Measurements from ENCODE around the gene PCNT. TPM values are rescaled to one million over a fixed set of nuclear protein-coding genes. Genes with fewer than 3 reads are reported as not detected.
"Not testable (repeated sequence)": the region's sequence is repeated elsewhere in the genome, so short reads cannot be mapped to it uniquely, and the experiment has no call there.

PCNT gene
- total RNA-seq, 2 donors from 2014 or later = 24.0 to 30.5 TPM

DNA sequence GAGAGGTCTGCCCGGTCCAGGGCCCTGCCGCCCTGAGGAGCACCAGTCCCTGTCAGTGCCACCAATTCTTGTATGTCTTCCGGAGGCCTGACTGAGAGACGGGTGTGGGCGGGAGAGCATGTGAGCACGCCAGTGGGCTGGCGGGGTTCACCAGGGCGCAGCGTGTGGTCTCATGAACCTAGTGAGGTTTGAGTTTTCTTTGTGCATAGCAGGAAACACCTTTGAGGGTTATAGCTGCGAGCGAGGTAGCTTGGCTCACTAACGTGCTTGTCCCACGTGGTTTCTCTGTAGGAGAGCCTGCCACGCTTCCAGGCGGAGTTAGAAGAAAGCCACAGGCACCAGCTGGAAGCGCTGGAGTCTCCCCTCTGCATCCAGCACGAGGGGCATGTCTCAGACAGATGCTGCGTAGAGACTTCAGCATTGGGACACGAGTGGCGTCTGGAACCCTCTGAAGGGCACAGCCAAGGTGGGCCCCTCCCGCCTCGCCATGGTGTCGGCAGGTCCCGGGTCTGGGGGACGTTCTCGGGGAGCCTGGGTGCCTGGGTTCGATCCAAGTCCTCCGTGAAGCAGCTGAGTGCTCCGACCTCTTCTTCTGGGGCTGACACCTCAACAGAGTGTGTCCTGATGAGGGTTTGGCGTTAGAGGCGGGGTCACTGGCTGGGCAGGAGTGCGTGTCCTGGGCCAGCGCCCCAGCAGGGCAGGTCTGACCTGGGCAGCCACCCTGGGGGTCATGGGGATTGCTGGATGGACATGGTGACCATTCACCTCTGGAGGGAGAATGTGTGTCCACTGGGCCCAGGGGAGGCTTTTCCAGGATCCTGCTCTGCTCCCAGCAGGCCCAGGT lies 31.4 kb downstream of the PCNT start:
- DNase-seq (ENCODE audit: low spot score) = no peak
- intact Hi-C loops (cut with DNase I) = no loop called here

DNA sequence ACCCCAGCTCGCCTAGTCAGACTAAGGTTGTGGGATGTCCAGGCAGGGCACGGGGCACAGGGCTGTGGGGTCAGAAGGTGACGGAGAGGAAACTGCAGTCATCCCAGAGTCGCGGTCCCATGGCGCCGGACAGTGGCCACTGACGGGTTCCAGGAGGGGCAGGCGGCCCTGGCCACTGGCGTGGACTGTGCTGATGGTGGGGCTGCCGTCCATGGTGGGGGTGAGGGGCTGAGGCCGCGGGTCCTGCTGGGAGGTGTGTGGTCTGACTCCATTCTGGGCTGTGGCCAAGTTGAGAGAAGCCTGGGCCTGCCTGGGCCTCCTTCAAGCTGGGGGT lies 32.0 kb downstream of the PCNT start:
- intact Hi-C loops (cut with DNase I) = no loop called here
- DNase-seq (ENCODE audit: low spot score) = no peak

DNA sequence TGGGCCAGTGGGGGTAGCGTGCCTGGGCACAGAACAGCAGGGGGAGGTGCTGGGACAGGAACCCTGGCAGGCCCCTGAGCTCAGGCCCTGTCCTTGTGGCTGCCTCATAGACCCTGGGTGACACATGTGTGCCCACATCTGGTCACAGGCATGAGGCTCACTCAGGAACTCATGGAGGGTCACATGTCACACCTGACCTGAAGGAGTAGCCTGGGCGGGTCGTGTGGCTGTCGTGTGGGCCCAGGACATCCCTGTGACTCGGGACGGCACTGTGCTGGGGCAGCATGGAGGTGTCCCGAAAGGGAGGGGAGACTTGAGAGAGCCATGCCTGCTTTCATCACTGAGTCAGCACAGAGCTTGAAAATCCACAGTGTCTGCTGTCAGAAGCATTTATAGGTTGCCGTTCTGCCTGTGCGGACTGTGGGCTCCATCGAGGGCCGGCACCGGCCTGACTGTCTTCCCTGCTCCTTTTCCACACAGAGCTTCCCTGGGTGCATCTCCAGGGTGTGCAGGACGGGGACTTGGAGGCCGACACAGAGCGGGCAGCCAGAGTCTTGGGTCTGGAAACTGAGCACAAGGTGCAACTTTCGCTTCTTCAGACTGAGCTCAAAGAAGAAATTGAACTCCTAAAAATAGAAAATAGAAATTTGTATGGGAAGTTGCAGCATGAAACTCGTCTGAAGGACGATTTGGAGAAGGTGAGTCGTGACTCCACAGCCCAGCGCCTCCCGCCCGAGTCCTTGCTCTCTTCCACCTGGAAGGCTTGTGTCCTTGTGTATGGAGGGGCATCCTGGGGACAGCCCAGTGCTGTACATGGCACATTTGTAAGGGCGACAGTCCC lies 32.8 kb downstream of the PCNT start:
- no peak for DNase-seq (ENCODE audit: low spot score)
- intact Hi-C loops (cut with DNase I) = no loop called here

DNA sequence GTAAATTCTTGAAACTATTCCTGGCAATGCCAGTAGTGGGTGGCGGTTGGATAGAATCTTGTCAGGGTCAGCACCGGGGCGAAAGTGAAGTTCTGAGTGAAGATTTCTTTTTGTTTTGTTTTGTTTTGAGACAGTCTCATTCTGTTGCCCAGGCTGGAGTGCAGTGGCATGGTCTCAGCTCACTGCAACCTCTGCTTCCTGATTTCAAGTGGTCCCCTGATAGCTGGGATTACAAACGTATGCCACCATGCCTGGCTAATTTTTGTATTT lies 33.3 kb downstream of the PCNT start:
- intact Hi-C loops (cut with DNase I) = no loop called here
- DNase-seq (ENCODE audit: low spot score) = no peak

DNA sequence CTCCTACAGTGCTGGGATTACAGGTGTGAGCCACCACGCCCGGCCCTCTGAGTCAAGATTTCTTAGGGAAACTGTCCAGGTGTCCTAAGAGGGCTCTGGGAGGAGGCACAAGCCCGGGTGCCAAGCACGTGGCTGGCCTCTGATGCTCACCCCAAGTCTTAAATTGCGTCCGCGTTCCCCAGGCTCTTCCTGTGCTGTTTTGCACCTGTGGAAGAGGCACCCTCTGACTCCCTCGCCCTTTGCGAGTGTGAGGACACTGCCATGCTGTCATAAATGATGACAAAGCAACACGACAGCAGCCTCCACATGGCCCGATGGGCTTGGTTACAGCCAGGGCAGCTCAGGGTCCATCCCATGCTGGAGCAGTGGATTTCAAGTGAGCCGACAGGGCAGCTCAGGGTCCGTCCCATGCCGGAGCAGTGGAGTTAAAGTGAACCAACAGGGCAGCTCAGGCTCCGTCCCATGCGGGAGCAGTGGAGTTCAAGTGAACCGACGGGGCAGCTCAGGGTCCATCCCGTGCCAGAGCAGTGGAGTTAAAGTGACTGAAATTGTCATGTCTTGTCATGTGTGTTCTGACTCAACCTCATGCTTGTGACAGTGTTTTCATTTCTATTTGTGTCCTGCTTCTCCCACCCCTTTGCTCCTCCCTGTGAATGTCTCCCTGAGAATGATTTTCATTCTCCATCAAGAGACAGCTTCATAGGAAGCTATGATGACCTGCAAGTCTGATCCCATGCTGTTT lies 33.9 kb downstream of the PCNT start:
- no peak for DNase-seq (ENCODE audit: low spot score)
- intact Hi-C loops (cut with DNase I) = no loop called here

DNA sequence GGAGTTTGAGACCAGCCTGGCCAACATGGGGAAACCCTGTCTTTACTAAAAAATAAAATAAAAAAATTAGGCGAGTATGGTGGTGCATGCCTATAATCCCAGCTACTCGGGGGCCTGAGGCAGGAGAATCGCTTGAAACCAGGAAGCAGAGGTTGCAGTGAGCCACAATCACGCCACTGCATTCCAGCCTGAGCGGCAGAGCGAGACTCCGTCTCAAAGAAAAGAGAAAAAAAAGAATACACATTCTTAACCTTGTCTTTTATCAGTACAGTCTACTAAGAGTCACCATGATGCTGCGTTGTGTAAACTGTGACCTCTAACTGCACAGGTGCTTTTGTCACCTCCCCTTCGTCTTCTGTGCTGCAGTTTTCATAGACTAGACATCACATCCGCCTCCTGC lies 37.2 kb downstream of the PCNT start:
- intact Hi-C loops (cut with DNase I) = no loop called here

DNA sequence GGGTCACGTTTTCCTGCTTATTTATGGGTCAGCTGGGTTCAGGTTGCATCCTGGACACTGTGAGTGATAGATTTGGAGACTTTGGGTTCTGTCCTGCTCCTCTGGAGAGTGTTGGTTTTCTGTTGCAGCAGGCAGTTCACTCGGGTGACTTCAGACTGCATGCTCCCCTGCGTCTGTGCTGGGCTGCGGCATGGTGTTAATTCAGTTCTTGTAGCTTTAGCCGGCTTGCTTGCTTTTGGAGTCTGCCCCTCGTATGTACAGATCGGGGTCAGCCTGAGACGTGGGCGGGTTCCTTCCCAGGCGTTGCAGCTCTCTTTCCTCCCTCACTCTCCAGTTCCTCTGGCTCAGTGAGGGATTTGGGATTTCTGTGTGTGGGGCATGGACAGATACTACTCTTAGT lies 38.0 kb downstream of the PCNT start:
- intact Hi-C loops (cut with DNase I) = no loop called here
- DNase-seq (ENCODE audit: low spot score) = no peak

More for the DNA sequence above, 37.2 kb downstream of the PCNT start:
- no peak for DNase-seq (ENCODE audit: low spot score)

DNA sequence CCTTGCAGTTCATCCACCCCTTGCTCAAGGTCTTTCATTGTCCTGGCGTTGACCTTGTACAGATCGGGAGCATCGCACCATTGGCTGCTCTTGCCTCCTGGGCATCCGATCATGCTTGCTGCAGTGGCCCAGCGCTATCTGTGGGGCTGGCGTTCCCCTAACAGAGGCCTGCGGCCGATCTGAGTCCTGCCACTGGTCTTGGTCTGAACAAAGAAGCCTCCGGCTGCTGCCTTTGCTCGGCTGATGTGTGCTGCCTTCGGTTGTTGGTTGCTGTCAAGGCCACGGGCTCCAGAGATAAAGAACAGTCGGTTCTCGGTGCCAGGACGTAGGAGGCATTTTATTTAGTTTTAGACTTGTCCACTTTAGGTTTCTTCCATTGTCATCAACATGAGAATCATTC lies 39.0 kb downstream of the PCNT start:
- DNase-seq (ENCODE audit: low spot score) = no peak
- intact Hi-C loops (cut with DNase I) = no loop called here

DNA sequence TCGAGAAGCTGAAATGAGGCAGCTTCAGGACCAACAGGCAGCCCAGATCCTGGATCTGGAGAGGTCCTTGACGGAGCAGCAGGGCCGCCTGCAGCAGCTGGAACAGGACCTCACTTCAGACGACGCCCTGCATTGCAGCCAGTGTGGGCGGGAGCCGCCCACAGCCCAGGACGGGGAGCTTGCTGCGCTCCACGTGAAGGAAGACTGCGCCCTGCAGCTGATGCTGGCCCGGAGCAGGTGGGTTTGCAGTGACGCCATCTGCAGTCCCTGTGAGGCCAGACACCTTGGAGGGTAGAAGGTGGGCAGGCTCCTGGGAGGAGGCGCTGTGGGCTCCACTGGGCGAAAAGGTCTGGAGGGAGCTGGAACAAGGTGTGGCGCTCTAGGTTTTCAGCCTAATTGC lies 39.7 kb downstream of the PCNT start:
- intact Hi-C loops (cut with DNase I) = no loop called here
- DNase-seq (ENCODE audit: low spot score) = no peak

DNA sequence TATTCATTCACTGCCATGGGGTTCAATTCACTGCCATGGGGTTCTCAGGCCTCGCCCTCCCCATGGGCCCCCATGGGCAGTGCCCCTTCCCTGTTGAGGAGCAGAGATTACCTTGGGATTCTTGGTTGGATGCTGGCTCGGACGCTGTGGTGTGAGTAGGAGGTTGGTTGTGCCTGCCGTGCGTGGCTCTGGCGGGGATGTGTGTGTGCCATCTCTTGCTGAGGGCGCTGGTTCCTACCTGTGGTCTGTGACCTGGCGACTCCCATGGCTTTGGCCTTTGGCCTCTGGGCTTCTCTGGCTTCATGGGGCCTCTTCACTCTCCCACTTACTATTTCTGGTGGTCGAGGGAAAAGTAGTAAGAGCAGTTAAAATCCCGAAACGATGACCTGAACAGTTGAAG lies 42.1 kb downstream of the PCNT start:
- intact Hi-C loops (cut with DNase I) = no loop called here
- DNase-seq (ENCODE audit: low spot score) = no peak

DNA sequence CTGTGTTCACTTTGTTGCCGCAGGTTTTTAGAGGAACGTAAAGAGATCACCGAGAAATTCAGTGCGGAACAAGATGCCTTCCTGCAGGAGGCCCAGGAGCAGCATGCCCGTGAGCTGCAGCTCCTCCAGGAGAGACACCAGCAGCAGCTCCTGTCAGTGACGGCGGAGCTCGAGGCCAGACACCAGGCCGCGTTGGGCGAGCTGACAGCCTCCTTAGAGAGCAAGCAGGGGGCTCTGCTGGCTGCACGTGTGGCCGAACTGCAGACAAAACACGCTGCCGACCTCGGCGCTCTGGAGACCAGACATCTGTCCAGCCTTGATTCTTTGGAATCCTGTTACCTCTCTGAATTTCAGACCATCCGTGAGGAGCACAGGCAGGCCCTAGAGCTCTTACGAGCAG lies 42.6 kb downstream of the PCNT start:
- intact Hi-C loops (cut with DNase I) = no loop called here
- no peak for DNase-seq (ENCODE audit: low spot score)

DNA sequence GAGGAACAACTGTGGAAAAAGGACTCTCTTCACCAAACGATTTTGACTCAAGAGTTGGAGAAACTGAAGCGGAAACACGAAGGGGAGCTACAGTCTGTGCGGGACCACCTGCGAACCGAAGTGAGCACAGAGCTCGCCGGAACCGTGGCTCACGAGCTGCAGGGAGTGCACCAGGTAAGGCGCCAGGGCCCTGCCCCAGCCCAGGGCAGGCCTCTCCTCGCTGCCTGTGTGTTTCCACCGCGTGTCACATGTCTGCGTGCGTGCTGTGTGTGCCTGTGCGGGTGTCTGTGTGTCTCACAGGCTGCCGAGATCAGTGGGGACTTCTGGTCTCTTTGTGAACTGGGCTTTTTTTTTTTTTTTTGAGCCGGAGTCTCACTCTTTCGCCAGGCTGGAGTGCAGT lies 43.0 kb downstream of the PCNT start:
- no peak for DNase-seq (ENCODE audit: low spot score)
- intact Hi-C loops (cut with DNase I) = no loop called here

DNA sequence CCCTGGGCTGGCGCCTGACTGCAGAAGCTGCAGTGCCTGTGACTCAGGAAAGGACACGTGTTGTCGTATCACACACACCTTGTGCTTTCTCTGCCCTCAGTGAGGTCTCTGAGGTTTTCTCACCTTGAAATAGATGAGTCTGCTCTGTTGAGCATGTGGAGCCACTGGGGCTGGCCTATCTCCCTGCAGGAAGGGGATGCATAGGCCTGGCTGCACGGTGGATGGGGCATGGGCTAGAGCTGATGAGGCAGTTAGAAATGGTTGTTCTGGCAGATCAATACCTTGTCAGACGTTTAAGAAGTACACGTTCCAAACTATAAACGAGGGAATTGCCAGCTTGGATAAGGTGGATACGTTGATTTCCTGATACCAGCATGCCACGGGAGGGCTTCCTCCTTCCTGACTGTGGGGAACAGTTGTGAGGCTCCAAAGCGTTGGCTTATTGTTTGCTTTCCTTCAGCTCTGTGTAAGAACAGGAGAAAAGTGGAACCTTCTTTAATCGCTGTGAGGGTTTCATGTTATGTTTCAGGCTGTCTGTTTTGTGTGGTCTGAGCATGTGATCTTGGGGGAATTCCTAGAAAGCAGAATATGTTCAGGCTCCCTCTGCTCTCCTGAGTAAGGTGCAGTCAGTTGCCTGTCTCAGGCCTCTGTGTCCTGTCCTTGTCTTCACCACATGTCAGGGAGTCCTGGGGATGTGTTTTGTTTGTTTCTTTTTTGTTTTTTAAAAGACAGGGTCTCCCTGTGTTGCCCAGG lies 44.8 kb downstream of the PCNT start:
- intact Hi-C loops (cut with DNase I) = no loop called here
- no peak for DNase-seq (ENCODE audit: low spot score)

DNA sequence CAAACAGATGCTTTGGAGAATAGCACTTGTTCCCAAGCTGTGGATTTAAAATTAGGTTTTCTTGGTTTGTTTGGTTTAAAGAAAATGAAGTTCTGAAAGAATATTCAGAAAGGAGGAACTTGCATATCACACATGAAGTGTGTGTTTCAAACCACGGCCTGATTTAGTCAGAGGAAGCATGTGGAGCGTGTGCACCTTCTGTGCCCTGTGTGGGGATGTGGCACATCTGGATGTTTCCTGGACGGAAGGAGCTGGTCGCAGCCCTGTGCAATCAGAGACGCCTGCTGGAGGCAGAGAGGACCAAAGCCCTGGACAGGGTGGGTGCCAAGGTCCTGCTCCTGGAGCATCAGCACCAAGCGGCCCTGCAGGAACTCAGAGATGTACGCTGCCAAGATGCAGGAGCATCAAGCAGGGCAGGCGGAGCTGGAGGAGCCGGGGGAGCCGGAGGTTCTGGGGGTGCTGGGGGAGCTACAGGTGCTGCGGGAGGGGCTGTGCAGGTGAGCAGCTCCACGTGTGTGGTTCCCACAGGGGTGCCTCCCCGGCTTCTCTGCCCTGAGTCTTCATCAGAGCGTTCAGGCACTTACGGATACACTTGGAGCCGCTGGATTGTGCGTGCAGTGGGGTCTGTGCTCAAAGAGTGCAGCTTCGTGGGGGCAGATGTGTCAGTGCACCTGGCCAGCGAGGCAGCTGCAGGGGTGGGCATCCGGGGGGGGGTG lies 45.7 kb downstream of the PCNT start:
- no peak for DNase-seq (ENCODE audit: low spot score)
- intact Hi-C loops (cut with DNase I) = no loop called here

DNA sequence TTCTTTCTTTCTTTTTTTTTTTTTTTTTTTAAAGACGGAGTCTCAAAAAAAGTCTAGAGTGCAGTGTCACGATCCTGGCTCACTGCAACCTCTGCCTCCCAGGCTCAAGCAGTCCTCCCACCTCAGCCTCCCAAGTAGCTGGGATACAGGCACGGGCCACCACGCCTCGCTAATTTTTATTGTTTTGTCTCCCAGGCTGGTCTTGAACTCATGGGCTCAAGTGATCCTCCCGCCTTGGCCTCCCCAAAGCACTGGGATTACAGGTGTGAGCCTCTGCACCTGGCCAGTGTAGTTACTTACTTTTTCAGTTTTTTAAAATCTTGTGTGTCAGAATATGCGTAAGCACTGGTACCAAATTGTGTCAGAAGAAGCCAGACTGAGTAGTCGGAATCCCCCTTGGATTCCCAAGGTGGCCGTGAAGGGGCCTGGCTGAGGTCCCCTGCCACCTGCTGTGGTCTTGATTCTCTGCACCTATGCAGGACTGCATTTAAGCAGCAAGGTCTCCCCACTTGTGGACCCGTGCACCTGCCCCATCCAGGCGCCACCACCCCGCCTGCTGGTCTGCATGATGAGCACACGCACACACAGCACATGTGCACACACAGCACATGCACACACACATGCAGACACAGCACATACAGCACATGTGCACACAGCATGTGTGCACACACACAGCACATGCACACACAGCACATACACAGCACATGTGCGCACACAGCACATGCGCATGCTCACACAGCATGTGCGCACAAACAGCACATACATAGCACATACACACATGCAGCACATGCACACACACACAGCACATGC lies 47.5 kb downstream of the PCNT start:
- DNase-seq (ENCODE audit: low spot score) = no peak
- intact Hi-C loops (cut with DNase I) = no loop called here

DNA sequence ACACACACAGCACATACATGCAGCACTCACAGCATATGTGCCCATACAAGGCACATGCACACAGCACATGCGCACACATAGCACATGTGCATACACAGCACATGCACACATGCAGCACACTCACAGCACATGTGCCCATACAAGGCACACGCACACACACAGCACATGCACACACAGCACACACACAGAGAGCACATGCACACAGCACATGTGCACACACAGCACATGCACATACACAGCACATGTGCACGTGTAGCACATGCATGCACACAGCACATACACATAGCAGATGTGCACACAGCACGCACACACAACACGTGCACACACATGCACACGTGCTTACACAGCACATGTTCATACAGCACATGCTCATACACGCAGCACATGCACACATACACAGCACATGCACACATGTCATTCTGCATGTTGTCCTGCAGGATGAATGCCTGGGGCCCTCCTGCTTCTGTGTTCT lies 48.1 kb downstream of the PCNT start:
- no peak for DNase-seq (ENCODE audit: low spot score)
- intact Hi-C loops (cut with DNase I) = no loop called here

DNA sequence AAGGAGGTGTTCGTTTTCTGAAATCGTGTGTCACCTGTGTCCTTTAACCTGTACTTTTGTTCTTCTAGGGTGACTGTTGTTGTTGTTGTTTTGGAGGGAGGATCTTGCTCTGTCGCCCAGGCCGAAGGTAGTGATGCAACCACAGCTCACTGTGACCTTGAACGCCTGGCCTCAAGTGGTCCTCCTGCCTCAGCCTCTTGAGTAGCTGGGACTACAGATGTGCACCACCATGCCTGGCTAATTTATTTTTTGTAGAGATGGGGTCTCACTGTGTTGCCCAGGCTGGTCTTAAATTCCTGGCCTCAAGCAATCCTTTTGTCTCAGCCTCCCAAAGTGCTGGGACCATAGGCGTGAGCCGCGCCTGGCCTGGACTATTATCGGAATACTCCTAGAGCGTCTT lies 49.0 kb downstream of the PCNT start:
- intact Hi-C loops (cut with DNase I); DNase-seq (ENCODE audit: low spot score): not testable (repeated sequence)

DNA sequence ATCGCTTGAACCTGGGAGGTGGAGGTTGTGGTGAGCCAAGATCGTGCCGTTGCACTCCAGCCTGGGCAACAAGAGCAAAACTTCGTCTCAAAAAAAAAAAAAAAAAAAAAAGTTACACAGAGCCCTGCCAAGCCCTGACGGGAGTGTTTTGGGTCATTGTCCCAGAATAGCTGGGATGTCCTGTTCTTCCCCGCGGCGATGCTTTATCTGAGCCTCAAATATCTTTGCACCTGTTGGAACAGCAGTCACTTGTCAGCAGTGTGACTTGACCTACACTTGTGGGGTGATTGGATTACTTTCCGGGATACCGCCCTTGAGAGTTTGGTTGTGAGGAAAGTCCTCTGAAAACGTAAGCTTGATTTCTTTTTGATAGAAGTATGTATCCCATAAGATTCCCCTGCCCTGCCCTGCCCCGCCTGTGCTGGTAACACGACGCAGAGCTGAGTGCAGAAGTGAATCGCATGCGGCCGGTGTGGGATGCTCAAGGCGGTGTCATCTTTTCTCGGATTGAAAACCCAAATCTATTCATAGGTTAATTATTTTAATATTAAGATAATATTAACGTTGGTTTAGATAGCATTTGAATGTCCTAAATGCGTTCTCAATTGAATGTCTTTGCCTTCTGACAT lies 50.9 kb downstream of the PCNT start:
- no peak for DNase-seq (ENCODE audit: low spot score)
- intact Hi-C loops (cut with DNase I) = no loop called here

Measured in posterior vena cava (tissue), 2 donors.